ENCODE results near the gene CD86.

The CD86 gene

DNA sequence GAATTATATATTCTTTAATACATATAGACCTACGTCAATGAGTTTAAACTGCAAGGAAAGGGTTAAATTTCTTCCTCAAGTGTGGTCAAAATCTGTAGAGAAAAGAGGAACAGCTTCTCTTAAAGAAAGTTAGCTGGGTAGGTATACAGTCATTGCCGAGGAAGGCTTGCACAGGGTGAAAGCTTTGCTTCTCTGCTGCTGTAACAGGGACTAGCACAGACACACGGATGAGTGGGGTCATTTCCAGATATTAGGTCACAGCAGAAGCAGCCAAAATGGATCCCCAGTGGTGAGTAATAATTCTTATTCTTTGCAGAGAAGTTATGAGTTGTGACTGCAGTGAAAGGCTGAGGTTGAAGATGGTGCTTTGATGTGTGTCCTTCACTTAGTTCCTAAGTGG, at the start of gene CD86:
Gene CD86, plus strand, starts transcription at position 148 of the 400 bp plus-strand sequence. Its CDS starts 128 bp downstream, at position 276.
- H3K4me1 Mint-ChIP-seq = peaks cover 56% of the 10 kb centered on the region
- peaks cover 36% of the 10 kb centered on the region for H3K36me3 Mint-ChIP-seq
- no peaks in the 10 kb centered on the region for H3K27me3 Mint-ChIP-seq
- peak within 1 kb of the TSS; percentile 67 for H3K27ac Mint-ChIP-seq
- H3K4me3 Mint-ChIP-seq = peak within 1 kb of the TSS; percentile 79
- no peaks in the 10 kb centered on the region for H3K9me3 Mint-ChIP-seq
- peak; percentile 99 for ATAC-seq

- Mint-ChIP-seq H3K4me3 (no peak overlapping the region), H3K27me3 (no peaks in the 10 kb centered on the region), H3K4me1 (peaks cover 75% of the 10 kb centered on the region), H3K9me3 (no peaks in the 10 kb centered on the region), H3K27ac (peak overlapping the region; percentile 88), H3K36me3 (no peaks in the 10 kb centered on the region)
- ATAC-seq = no peak
Measured at GRCh38 chr3:122006267-122006666, 48.9 kb upstream of the CD86 start.

GRCh38 chr3:122008166-122008565, 47.0 kb upstream of the CD86 start:
- no peak for ATAC-seq

DNA sequence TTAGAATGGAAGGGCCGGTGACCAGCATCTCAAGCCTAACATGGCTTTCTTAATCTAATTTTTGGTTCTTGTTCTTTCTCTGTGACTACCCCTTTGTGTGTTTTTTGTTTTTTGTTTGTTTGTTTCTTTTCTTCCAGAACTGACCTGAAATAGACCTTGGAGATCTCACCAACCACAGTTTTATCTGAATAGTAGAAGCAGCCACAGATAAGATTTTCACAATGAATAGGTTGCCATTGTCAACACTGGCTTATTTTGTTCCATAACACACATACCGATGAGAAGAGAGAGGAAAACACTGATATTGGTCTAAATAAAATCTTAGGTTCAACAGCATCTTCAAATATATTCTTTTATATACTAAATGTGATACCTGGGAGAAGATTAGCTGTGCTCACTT, 44.7 kb upstream of the CD86 start:
- ATAC-seq = no peak
- no peak overlapping the region for H3K4me3 Mint-ChIP-seq
- no peaks in the 10 kb centered on the region for H3K27me3 Mint-ChIP-seq
- no peaks in the 10 kb centered on the region for H3K36me3 Mint-ChIP-seq
- peaks cover 73% of the 10 kb centered on the region for H3K4me1 Mint-ChIP-seq
- no peak overlapping the region for H3K27ac Mint-ChIP-seq
- no peaks in the 10 kb centered on the region for H3K9me3 Mint-ChIP-seq

More at GRCh38 chr3:122008166-122008565, 47.0 kb upstream of the CD86 start:
- H3K27ac Mint-ChIP-seq = no peak overlapping the region
- peaks cover 79% of the 10 kb centered on the region for H3K4me1 Mint-ChIP-seq
- H3K36me3 Mint-ChIP-seq = no peaks in the 10 kb centered on the region
- no peak overlapping the region for H3K4me3 Mint-ChIP-seq
- H3K27me3 Mint-ChIP-seq = no peaks in the 10 kb centered on the region
- no peaks in the 10 kb centered on the region for H3K9me3 Mint-ChIP-seq

GRCh38 chr3:122011396-122011795, 43.8 kb upstream of the CD86 start:
- peak overlapping the region; percentile 28 for H3K27ac Mint-ChIP-seq
- H3K4me1 Mint-ChIP-seq = peaks cover 72% of the 10 kb centered on the region
- no peak overlapping the region for H3K4me3 Mint-ChIP-seq
- H3K9me3 Mint-ChIP-seq = peaks cover 5% of the 10 kb centered on the region
- ATAC-seq = no peak
- no peaks in the 10 kb centered on the region for H3K27me3 Mint-ChIP-seq
- H3K36me3 Mint-ChIP-seq = peaks cover 7% of the 10 kb centered on the region

DNA sequence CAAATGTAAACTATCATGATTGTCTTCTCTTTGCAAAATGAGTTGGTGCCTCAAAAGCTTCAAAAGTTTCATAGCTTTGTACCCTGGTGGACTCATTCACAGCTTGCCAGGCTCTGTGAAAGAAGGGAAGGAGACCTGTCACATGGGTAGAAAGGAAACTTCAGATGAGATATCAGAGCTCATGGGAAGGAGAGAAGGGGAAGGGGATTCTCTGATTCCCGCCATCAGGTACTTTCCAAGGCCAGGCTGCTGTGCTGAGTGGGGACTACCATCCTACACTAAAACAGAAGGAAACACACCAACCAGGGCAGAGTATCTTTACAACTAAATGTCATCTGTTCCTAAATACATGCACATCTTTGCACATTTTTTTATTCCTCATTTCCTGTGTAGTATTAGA, 42.3 kb upstream of the CD86 start:
- Mint-ChIP-seq H3K27me3 (no peaks in the 10 kb centered on the region), H3K4me3 (no peak overlapping the region), H3K36me3 (peaks cover 7% of the 10 kb centered on the region), H3K4me1 (peaks cover 59% of the 10 kb centered on the region), H3K9me3 (peaks cover 5% of the 10 kb centered on the region), H3K27ac (no peak overlapping the region)
- no peak for ATAC-seq

GRCh38 chr3:122013448-122013925, 41.7 kb upstream of the CD86 start:
- Mint-ChIP-seq H3K4me1 (peaks cover 58% of the 10 kb centered on the region), H3K9me3 (peaks cover 5% of the 10 kb centered on the region), H3K27ac (no peak overlapping the region), H3K4me3 (no peak overlapping the region), H3K27me3 (no peaks in the 10 kb centered on the region), H3K36me3 (peaks cover 7% of the 10 kb centered on the region)
- ATAC-seq = no peak

- Mint-ChIP-seq H3K27ac (no peak overlapping the region), H3K4me1 (peaks cover 56% of the 10 kb centered on the region), H3K9me3 (peaks cover 5% of the 10 kb centered on the region), H3K4me3 (no peak overlapping the region), H3K27me3 (no peaks in the 10 kb centered on the region), H3K36me3 (peaks cover 7% of the 10 kb centered on the region)
- peak; percentile 99 for ATAC-seq
Measured at GRCh38 chr3:122014741-122015140, 40.4 kb upstream of the CD86 start.

- Mint-ChIP-seq H3K4me1 (peaks cover 53% of the 10 kb centered on the region), H3K36me3 (peaks cover 7% of the 10 kb centered on the region), H3K27ac (no peak overlapping the region), H3K4me3 (no peak overlapping the region), H3K27me3 (no peaks in the 10 kb centered on the region), H3K9me3 (peaks cover 5% of the 10 kb centered on the region)
- no peak for ATAC-seq
Measured at GRCh38 chr3:122019493-122019892, 35.7 kb upstream of the CD86 start.

GRCh38 chr3:122021037-122021436, 34.1 kb upstream of the CD86 start:
- ATAC-seq = no peak
- peaks cover 53% of the 10 kb centered on the region for H3K4me1 Mint-ChIP-seq
- no peaks in the 10 kb centered on the region for H3K27me3 Mint-ChIP-seq
- H3K27ac Mint-ChIP-seq = no peak overlapping the region
- peaks cover 2% of the 10 kb centered on the region for H3K36me3 Mint-ChIP-seq
- peak overlapping the region; percentile 57 for H3K4me3 Mint-ChIP-seq
- peaks cover under 1% of the 10 kb centered on the region for H3K9me3 Mint-ChIP-seq

- Mint-ChIP-seq H3K4me3 (peak within 1 kb of the TSS; percentile 91), H3K4me1 (peaks cover 54% of the 10 kb centered on the region), H3K9me3 (no peaks in the 10 kb centered on the region), H3K27ac (peak within 1 kb of the TSS; percentile 81), H3K27me3 (no peaks in the 10 kb centered on the region), H3K36me3 (no peaks in the 10 kb centered on the region)
- ATAC-seq = peak; percentile 90
Measured at GRCh38 chr3:122021811-122022401, 33.3 kb upstream of the CD86 start, which contains the start of gene ILDR1. Gene ILDR1, minus strand, starts transcription at chr3:122022247. Its CDS starts 170 bp downstream, at chr3:122022077.

DNA sequence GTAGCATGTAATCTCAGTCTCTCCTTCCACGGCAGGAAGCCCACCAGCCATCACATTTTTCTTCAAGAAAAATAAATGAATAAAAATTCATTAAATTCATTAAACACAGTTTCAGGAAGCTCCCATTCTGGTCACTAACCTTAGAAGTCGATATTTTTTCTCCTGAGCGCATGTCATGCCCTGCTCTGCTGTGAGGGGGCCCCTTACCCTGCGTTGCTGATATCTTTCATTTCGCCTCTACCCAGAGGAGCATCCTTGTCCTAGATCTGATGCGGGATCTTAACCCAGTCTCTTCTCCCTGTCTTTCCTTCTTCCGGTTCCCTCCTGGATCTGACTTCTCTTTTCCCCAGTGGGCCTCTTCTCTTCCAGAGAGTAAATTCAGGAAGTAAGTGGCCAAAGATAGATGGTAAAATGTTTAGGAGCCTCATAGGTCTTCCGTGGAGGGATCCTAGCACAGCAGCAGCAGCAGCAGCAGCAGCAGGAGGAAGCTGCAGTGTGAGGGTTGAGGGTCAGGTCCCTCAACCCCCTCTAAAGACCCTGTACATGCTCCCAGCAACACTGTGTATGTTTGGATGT, 31.7 kb upstream of the CD86 start:
- ATAC-seq = no peak
- Mint-ChIP-seq H3K27ac (peak overlapping the region; percentile 49), H3K27me3 (no peaks in the 10 kb centered on the region), H3K36me3 (no peaks in the 10 kb centered on the region), H3K9me3 (no peaks in the 10 kb centered on the region), H3K4me1 (peaks cover 54% of the 10 kb centered on the region), H3K4me3 (peak overlapping the region; percentile 7)

DNA sequence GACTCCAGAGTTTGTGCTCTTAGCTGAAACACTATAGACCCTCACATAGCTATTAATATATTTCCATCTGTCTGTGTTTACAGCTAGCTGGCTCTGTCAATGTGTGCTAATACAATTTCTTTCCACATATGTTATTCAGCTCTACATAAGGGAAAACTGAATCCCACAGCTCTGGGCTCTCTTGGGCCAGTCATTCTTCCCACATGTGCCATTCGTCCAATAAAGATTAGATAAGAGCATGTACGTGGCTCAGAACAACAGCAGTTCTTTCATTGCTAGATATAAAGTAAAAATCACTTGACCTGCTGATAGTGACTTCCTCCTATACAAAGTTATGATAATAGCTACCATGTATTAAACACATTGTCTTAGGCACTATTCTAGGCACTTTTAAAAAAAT, 30.4 kb upstream of the CD86 start:
- H3K27ac Mint-ChIP-seq = peak overlapping the region; percentile 12
- H3K4me1 Mint-ChIP-seq = peaks cover 54% of the 10 kb centered on the region
- ATAC-seq = no peak

GRCh38 chr3:122025296-122025695, 29.9 kb upstream of the CD86 start:
- Mint-ChIP-seq H3K27me3 (no peaks in the 10 kb centered on the region), H3K36me3 (no peaks in the 10 kb centered on the region), H3K4me3 (no peak overlapping the region), H3K27ac (peak overlapping the region; percentile 57), H3K4me1 (peaks cover 56% of the 10 kb centered on the region), H3K9me3 (no peaks in the 10 kb centered on the region)
- ATAC-seq = peak; percentile 87

More for the DNA sequence above, 30.4 kb upstream of the CD86 start:
- Mint-ChIP-seq H3K36me3 (no peaks in the 10 kb centered on the region), H3K27me3 (no peaks in the 10 kb centered on the region), H3K9me3 (no peaks in the 10 kb centered on the region), H3K4me3 (no peak overlapping the region)

GRCh38 chr3:122030381-122031122, 24.6 kb upstream of the CD86 start:
- H3K27me3 Mint-ChIP-seq = no peaks in the 10 kb centered on the region
- H3K4me3 Mint-ChIP-seq = peak overlapping the region; percentile 14
- H3K36me3 Mint-ChIP-seq = peaks cover 26% of the 10 kb centered on the region
- H3K4me1 Mint-ChIP-seq = peaks cover 44% of the 10 kb centered on the region
- peak overlapping the region; percentile 87 for H3K27ac Mint-ChIP-seq
- peaks cover 7% of the 10 kb centered on the region for H3K9me3 Mint-ChIP-seq
- ATAC-seq = peak; percentile 71

All from stimulated activated memory B cell treated with anti-CD40 and anti-IgM and Interleukin-4, amounts not matched to agents 10 μg/mL and 1 μg/mL and 100 μg/mL, for 72 hours (primary cell).